Vagina (tissue), 2 donors: ENCODE results near the gene CEP89. TPM values are rescaled to one million over a fixed set of nuclear protein-coding genes. Genes with fewer than 3 reads are reported as not detected.

ENCODE experiments used
- DNase-seq, 2 donors: peaks; one replicate each; pipeline ENCODE4 v3.0.0-alpha.2; 2017; ENCODE audit errors: extremely low spot score in 2 of 2
- H3K27ac ChIP-seq: fragments of 200-600 bp; sonication (generic); one replicate; pipeline ENCODE4 v1.5.1; 2019
- H3K27me3 ChIP-seq: fragments of 200-600 bp; sonication (generic); one replicate; pipeline ENCODE4 v1.5.1; 2019
- H3K36me3 ChIP-seq, 2 donors: fragments of 200-600 bp; sonication (generic); one replicate each; pipeline ENCODE4 v1.5.1; 2017 to 2019
- H3K4me1 ChIP-seq: fragments of 200-600 bp; sonication (generic); one replicate; pipeline ENCODE4 v1.5.1; 2019
- H3K4me3 ChIP-seq, 2 donors: fragments of 200-600 bp; sonication (generic); 1 replicate in 1 of 2; 2 replicates in 1 of 2; pipeline ENCODE4 v1.5.1; 2016 to 2019
- H3K9me3 ChIP-seq: fragments of 200-600 bp; sonication (generic); one replicate; pipeline ENCODE4 v1.5.1; 2019
- CTCF ChIP-seq, 3 experiments: fragments of 450-650 bp in 2 of 3; fragments of 200-600 bp in 1 of 3; sonication (generic) in 1 of 3; IDR thresholded peaks; one replicate each; pipeline ENCODE4 v1.5.1; 2017 to 2019; ENCODE audit warnings: antibody characterized with exemption in 3 of 3, mild to moderate bottlenecking in 2 of 3, moderate library complexity in 2 of 3
- POLR2A ChIP-seq, 2 donors: fragments of 450-650 bp; IDR thresholded peaks; one replicate each; pipeline ENCODE4 v1.6.1; 2017; ENCODE audit warnings: antibody characterized with exemption in 2 of 2, mild to moderate bottlenecking in 2 of 2, moderate library complexity in 2 of 2
- POLR2AphosphoS5 ChIP-seq, 2 donors: sonication (generic); formaldehyde crosslinking; IDR thresholded peaks; one replicate each; pipeline ENCODE4 v1.9.0; 2017; ENCODE audit warnings: antibody characterized with exemption in 2 of 2, mild to moderate bottlenecking in 2 of 2, low read depth in 1 of 2; ENCODE audit not compliant: insufficient read depth in 1 of 2
- intact Hi-C: fragments of 100-400 bp; cut with DNase I; formaldehyde crosslinking; loops from one replicate; pipeline ENCODE4 v1.15.1; 2023
- small RNA-seq: library from RNA; depleted of rRNA; stranded (forward); fragments of <200 nt; gene quantifications from one replicate; pipeline ENCODE3, GENCODE V24; 2016
- total RNA-seq: library from RNA; depleted of rRNA; stranded (reverse); fragments of >200 nt; gene quantifications from one replicate; pipeline ENCODE4 v1.2.3, GENCODE V29; 2016

CEP89 gene
- total RNA-seq, 1 donor from 2014 or later = 12.0 TPM

GRCh38 chr19:32830231-32831014, 141.3 kb downstream of the CEP89 start:
- Histone ChIP-seq H3K27ac (no peak overlapping the region), H3K36me3 (no peaks in the 10 kb centered on the region), H3K27me3 (no peaks in the 10 kb centered on the region), H3K4me1 (no peaks in the 10 kb centered on the region), H3K4me3 (no peak overlapping the region), H3K9me3 (no peaks in the 10 kb centered on the region)
- no peak for DNase-seq
- TF ChIP-seq CTCF (IDR thresholded peaks at IDR 0.05) (no peak), POLR2A (IDR thresholded peaks at IDR 0.05) (no peak), POLR2AphosphoS5 (IDR thresholded peaks at IDR 0.05; ENCODE audit: insufficient read depth in 1 of 2, low read depth in 1 of 2) (no peak)
- intact Hi-C loops = no loop called here

DNA sequence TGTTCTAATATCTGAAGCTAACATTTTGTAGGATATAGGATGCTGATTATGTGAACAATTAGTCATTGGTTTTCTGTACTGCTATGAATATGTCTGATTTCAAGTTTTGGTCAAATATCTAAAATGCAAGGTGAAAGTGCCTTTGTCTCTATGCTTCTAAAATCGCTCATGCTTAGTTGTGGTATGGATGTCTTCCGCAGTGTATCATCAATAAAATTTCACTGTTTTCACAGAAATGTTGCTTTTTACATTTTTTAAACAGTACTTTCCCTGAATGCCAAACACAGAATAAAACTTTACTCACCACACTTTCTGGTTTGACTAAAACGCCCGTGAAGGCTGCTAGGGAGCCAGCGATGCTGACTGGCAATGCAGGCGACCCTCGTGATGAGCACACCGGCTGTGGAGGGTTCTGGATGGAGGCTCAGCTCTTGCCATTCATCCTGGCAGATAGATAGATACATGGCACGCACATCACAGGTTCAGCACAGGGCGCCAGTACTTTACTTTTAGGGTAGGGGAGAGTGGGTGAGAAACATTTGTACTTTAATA, 142.3 kb downstream of the CEP89 start:
- intact Hi-C loops = no loop called here
- Histone ChIP-seq H3K9me3 (no peaks in the 10 kb centered on the region), H3K27me3 (no peaks in the 10 kb centered on the region), H3K36me3 (no peaks in the 10 kb centered on the region), H3K27ac (no peak overlapping the region), H3K4me1 (no peaks in the 10 kb centered on the region), H3K4me3 (no peak overlapping the region)
- DNase-seq = no peak
- TF ChIP-seq POLR2A (IDR thresholded peaks at IDR 0.05) (no peak), POLR2AphosphoS5 (IDR thresholded peaks at IDR 0.05; ENCODE audit: insufficient read depth in 1 of 2, low read depth in 1 of 2) (no peak), CTCF (IDR thresholded peaks at IDR 0.05) (no peak)

- TF ChIP-seq POLR2AphosphoS5 (IDR thresholded peaks at IDR 0.05; ENCODE audit: insufficient read depth in 1 of 2, low read depth in 1 of 2) = no peak
- TF ChIP-seq CTCF (IDR thresholded peaks at IDR 0.05) = no peak
- no peaks in the 10 kb centered on the region for H3K4me1 ChIP-seq
- DNase-seq = no peak
- intact Hi-C loops = no loop called here
- no peaks in the 10 kb centered on the region for H3K9me3 ChIP-seq
- H3K27ac ChIP-seq = no peak overlapping the region
- H3K4me3 ChIP-seq = no peak overlapping the region
- H3K36me3 ChIP-seq = no peaks in the 10 kb centered on the region
- no peaks in the 10 kb centered on the region for H3K27me3 ChIP-seq
Measured at GRCh38 chr19:32828643-32829344, 143.0 kb downstream of the CEP89 start.

GRCh38 chr19:32828139-32828538, 143.6 kb downstream of the CEP89 start:
- no peak for TF ChIP-seq POLR2AphosphoS5 (IDR thresholded peaks at IDR 0.05; ENCODE audit: insufficient read depth in 1 of 2, low read depth in 1 of 2)
- no peak overlapping the region for H3K27ac ChIP-seq
- H3K36me3 ChIP-seq = no peaks in the 10 kb centered on the region
- no peaks in the 10 kb centered on the region for H3K27me3 ChIP-seq
- no peaks in the 10 kb centered on the region for H3K4me1 ChIP-seq
- intact Hi-C loops = no loop called here
- H3K9me3 ChIP-seq = no peaks in the 10 kb centered on the region
- no peak for DNase-seq
- no peak overlapping the region for H3K4me3 ChIP-seq

Small RNA genes within 50 kb of the gene (small RNA-seq; reads per million reads assigned to genes)
- not detected for gene RN7SKP22

Other genes with a start within 250 kb of the CEP89 start
- gene SLC7A9, start 102.2 kb downstream of the CEP89 start, total RNA-seq = not detected
- gene FAAP24, start 284 bp upstream of the CEP89 start, total RNA-seq = 0.98 TPM
- 3.4 TPM for gene RHPN2, start 92.9 kb upstream of the CEP89 start, total RNA-seq
- 9.6 TPM for gene GPATCH1, start 109.2 kb upstream of the CEP89 start, total RNA-seq
- gene WDR88, start 160.2 kb upstream of the CEP89 start, total RNA-seq = not detected
- gene LRP3, start 222.4 kb upstream of the CEP89 start, total RNA-seq = 20.6 TPM